ENCODE data around the gene GALNT10.

DNA sequence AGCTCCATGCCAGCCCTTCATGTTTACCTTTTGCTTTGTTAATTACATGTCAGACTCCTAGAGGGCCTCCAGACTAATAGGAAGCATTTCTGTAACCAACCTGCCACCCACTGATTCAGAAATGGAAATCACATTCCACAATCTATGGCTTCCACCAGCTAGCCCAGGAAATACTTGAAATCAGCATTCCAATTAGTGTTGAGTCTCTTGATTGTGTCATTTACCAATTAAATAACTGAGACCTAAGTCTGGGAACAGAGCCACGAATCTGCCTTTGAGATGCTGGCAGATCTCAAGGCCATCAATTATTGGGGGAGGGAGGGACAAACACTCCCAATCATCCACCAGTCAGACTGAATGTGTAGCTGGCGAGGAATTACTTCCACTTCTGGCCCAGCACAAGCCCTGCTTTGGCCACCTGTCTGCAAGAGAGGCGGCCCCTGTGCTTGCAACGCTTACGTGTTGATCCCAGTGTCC lies 227.8 kb downstream of the GALNT10 start:
- no peak for TF ChIP-seq PATZ1 (CRISPR knock-in tag; IDR thresholded peaks at IDR 0.05; ENCODE audit: borderline replicate concordance)
- TF ChIP-seq ISL1 (CRISPR knock-in tag; IDR thresholded peaks at IDR 0.05), result no peak
- TF ChIP-seq ZNF8 (CRISPR knock-in tag; IDR thresholded peaks at IDR 0.05), result no peak
